Iris pigment epithelial cell (primary cell): Measurements from ENCODE around the gene SEPTIN5.

Experiments used
- DNase-seq: peaks from one replicate; pipeline ENCODE4 v3.0.0-alpha.2; 2011; ENCODE audit warnings: low read depth

SEPTIN5 gene

DNA sequence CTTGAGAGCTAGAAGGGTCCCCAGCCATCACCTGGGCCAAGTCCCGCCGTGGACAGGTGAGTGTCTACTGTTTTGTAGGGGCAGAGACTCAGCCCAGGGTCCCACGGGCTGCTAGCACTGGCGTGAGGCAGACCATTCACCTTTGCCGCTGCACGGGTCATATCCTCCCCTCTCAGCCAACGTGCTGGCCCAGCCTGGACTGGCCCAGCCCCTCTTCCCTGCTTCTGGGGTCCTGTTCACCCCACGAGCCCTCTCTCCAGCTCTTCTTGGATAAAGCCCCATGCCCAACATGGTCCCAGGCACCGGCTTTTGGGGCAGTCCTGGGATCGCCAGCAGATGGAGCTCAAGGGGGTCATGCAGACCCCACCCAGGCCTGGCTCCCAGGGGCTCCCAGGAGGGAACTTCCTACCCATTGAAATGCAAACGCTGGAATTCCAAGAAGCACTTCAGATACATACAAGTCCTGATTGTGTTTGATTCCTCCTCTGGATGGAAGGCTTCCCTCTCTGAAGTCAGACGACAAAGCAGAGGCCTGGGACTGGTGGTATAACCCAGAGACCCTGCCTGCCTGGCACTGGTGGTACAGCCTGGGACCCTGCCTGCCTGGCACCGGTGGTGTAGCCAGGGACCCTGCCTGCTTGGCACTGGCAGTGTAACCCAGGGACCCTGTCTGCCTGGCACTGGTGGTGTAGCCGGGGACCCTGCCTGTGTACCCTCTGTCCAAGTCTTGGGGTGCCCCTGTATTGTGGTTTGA lies 8.9 kb upstream of the SEPTIN5 start:
- no peak for DNase-seq

DNA sequence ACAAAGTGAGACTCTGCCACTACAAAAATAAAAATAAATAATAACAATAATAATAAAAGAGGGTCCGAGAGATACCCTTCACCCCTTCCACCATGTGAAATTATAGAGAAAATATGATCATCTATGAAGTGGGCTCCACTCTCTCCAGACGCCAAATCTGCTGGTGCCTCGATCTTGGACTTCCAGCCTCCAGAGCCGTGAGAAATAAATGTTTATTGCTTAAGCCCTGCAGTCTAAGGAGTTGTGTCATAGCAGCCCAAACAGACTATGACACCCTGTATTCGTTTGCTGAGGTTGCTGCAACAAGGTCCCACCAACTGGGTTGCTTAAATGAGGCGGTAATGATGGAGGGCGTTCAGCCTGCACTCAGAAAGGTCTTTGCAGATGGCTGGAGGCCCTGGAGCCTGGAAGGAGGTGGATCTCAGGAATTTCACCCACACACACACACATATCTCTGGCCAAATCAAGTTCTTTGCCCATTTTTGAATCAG lies 7.6 kb upstream of the SEPTIN5 start:
- no peak for DNase-seq

DNA sequence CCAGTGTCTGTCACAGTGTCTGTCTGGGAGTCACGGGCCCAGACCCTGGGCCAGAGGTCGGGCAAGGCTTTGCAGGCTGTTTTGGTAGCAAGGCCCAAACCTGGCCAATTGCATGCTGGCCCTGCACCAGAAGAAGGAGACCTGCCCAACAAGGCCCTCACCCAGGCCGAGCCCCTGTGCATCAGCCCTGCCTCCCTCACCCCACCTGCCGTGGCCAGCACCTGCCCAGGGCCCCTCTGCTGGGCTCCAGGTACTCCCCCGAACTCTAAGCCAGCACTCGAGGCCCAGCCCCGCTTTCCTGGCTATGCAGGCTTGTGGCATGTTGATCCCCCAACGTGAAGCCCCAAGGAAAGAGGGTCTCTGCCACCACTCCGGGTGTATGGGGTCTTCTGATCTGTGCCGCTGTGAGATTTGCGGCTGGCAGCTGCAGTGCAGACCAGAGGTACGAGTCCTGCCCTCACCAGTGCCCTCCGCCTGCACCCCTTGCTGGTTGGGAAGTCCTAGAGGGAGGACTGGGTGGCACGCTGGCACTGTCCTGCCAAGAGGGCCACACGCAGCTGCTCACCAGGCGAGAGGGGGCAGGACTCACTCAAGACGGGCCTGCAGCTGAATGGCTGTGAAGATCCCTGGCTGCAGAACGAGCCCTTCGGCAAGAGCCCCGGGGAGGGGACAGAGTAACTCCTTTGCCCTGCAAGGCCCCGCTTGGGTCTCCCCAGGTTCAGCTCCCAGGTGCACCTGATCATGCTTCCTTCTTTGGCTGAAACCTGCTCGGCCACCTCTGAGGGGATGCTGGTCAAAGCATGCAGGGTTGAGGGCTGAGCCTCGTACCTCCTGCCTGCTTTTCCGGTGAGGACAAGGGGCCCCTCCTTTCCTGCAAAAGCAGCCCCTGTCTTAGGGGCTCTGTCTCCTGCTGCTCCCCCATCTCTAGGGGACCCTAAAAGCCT lies 6.7 kb upstream of the SEPTIN5 start:
- no peak for DNase-seq

- no peak for DNase-seq
These were observed 5.8 kb upstream of the SEPTIN5 start for GRCh38 chr22:19708321-19709011.

GRCh38 chr22:19709063-19709769 lies 5.1 kb upstream of the SEPTIN5 start:
- DNase-seq: no peak

- no peak for DNase-seq
These were observed 4.1 kb upstream of the SEPTIN5 start for GRCh38 chr22:19710020-19710768.

DNA sequence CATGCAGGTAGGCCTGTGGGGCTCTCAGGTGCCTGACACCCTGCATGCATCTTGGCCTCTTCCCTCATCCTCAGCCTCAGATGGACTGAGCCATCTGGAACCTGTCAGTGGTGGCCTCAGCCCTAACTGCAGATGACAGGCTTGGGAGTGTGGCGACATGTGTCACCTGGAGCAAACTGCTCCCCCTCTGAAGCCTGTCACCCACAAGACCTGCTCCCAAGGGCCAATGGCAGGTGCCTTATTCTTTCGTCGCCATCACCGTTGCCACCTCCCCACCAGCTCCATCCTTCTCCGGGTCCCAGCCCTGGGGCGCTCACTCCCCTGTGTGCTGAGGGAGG lies 3.6 kb upstream of the SEPTIN5 start:
- DNase-seq: no peak

DNA sequence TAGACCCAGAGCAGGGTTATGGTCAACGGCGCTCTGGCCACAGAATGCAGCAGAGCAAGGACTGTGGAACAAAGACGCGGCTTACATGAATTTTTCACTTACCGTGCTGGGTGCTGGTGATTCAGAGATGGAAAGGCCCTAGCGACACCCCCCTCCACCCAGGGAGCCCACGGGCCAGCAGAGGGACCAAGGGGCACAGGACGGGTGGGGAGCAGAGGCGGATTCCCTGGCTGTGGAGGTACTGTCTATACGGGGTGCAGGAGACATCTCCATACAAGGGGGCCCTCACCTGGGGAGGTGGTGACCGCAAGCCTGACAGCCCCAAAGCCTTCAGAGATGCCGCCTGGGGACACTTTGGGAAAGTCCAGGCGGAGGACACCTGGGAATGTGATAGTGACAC lies 1.1 kb upstream of the SEPTIN5 start:
- DNase-seq: no peak

- no peak for DNase-seq
These were observed 522 bp upstream of the SEPTIN5 start for GRCh38 chr22:19713650-19714311.

GRCh38 chr22:19715188-19715930 lies 1.1 kb downstream of the SEPTIN5 start:
- no peak for DNase-seq

- no peak for DNase-seq
These were observed 1.9 kb downstream of the SEPTIN5 start for GRCh38 chr22:19716041-19716828.

- no peak for DNase-seq
These were observed 2.5 kb downstream of the SEPTIN5 start for GRCh38 chr22:19716829-19717105.

DNA sequence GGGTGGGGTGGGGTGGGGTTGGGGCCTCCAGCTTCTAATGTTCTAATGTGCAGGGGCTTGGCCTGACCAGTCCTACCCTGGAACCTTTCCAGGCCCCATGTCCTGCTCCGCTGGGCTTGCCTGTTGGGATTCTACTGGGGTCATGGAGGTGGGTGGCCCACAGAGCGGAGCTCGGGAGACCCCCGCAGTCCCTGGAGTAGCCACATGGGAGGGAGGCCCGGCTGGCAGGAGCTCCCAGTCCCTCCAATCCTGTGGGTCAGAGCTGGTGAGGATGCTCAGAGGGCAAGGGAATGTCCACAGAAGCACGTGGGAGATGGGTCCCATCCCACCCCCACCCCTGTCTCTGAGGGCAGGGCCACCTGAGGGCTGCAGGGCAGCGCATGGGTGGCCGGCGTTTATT lies 2.9 kb downstream of the SEPTIN5 start:
- DNase-seq: no peak

DNA sequence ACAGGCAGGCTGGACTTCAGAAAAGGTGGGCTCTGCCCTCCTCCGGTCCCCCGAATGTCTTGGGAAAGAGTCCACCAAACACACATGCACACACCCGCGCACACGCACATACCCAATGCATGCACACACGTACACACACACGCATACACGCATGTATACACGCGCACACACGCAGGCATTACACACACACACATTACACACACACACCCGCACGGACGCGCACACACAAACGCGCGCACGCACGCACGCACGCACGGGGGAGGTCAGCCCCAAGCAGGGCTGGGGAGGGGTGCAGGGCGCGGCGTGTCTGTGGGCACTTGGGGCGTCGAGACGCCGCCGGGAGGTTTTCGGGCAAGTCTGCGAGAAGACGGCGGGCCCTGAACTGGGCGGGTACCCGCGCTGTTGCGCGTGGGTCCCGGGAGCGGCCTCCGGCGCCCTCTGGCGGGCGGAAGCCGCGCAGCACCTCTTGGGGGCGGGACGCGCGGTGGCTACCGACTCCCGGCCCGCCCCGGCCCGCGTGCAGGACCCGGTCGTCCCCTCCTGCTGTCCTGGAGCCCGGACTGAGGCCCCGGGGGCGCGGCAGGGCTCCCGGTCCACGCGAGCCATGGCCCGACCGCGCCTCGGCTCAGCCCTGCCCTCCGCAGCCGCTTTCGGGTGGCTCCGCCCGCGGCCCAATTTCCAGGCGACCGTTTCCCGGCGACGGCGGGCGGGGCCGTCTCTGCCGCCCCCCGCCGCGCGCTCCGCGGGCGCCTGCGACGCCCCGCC lies 3.6 kb downstream of the SEPTIN5 start:
- peak; percentile 57 for DNase-seq

DNA sequence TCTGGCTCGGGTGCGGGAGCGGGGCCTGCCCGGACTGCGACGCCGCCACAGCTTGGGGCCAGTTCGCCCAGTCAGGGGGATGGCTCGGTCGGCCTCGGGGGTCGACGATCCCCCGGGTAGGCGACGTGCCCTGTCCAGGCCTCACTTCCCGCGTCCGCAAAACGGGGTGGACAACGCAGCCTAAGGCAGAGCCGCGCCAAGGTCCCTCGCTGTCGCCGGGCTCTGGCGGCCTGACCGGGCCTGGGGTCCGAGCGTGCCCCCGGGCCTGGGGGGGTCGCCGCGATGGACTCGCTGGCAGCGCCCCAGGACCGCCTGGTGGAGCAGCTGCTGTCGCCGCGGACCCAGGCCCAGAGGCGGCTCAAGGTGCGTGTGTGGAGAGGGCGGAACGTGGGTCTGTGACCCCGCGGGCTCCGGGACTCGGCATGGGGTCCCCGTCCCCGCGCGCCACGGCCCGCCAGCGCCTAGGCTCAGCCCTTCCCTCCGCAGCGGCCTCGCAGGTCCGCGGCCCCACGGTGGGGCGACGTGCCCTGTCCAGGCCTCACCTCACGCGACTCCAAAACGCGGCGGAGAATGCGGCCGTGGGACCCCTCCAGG lies 4.2 kb downstream of the SEPTIN5 start:
- DNase-seq: no peak

- no peak for DNase-seq
These were observed 4.8 kb downstream of the SEPTIN5 start for GRCh38 chr22:19719050-19719482.

- no peak for DNase-seq
These were observed 5.3 kb downstream of the SEPTIN5 start for GRCh38 chr22:19719488-19720021.
